ENCODE results near the gene WDR86. TPM values are rescaled to one million over a fixed set of nuclear protein-coding genes. Genes with fewer than 3 reads are reported as not detected.

Gene WDR86
- total RNA-seq, 1 experiment from 2014 or later, result not detected

DNA sequence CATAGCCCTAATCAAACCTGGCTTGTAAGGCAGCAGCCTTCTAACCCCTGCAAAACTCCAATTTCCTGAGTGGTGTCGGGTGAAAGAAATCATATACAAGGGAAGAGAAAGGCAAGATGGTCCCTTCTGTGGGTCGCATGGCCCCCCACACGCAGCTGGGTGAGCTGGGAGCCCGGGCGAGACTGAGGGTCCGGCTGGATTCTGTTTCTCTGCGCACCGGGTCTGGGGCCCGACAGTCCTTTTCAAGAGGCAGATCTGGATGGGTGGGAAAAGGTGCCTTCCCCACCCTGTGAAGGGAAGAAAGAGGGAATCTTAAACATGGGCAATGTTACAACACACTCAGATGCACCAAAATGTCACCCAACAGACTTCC is 18.5 kb downstream of the WDR86 start:
- Histone ChIP-seq H4K20me1 (ENCODE audit: insufficient read depth) (no peaks in the 10 kb centered on the region), H3K36me3 (ENCODE audit: control insufficient read depth in 1 of 2, insufficient read depth in 2 of 2, low read length in 2 of 2) (no peaks in the 10 kb centered on the region), H2AFZ (ENCODE audit: low read depth, low read length, poor library complexity, severe bottlenecking) (no peak overlapping the region), H3K79me2 (ENCODE audit: insufficient read depth, low read length) (no peaks in the 10 kb centered on the region), H3K4me1 (ENCODE audit: control insufficient read depth in 1 of 2, insufficient read depth in 2 of 2, low read length in 2 of 2) (peaks cover 4 to 18% of the 10 kb centered on the region in 2 experiments; a peak in 3 of 4 replicates), H3K9me2 (ENCODE audit: insufficient read depth) (no peaks in the 10 kb centered on the region), H3K27me3 (ENCODE audit: insufficient read depth, low read length) (no peaks in the 10 kb centered on the region), H3K9ac (ENCODE audit: low read length) (no peak overlapping the region), H3K27ac (ENCODE audit: low read depth, low read length) (no peak overlapping the region), H3K4me2 (ENCODE audit: low read length) (no peak overlapping the region), H3K9me3 (ENCODE audit: control insufficient read depth in 1 of 2, insufficient read depth in 1 of 2, low read depth in 1 of 2, low read length in 2 of 2) (no peaks in the 10 kb centered on the region), H3K4me3 (replicated peaks in 1 of 2; ENCODE audit: low read depth in 1 of 2, low read length in 2 of 2) (no peak overlapping the region)
- no TSS peak for BruUV-seq (replicated peaks)
- ChIA-PET POLR2A (no interaction called here), CTCF (no interaction called here), RAD21 (ENCODE audit: low non-redundant PET in 1 of 2, low total read pairs in 2 of 2, uncharacterized antibody in 2 of 2, unreplicated experiment in 2 of 2) (no interaction called here)
- intact Hi-C loops (cut with micrococcal nuclease), result no loop called here
- no peak for DNase-seq (ENCODE audit: low read depth, low spot score)
- no peak for ATAC-seq
- TF ChIP-seq FOSL1 (IDR thresholded peaks at IDR 0.05; ENCODE audit: low read depth) (no peak), SP1 (IDR thresholded peaks at IDR 0.05; ENCODE audit: low read depth) (no peak), JUND (IDR thresholded peaks at IDR 0.05) (no peak), RAD21 (IDR thresholded peaks at IDR 0.05; ENCODE audit: low read depth) (no peak), SIN3A (IDR thresholded peaks at IDR 0.05; ENCODE audit: low read depth) (no peak), TCF7L2 (IDR thresholded peaks at IDR 0.05; ENCODE audit: borderline replicate concordance, extremely low read depth, insufficient read depth, insufficient read length) (no peak), YY1 (IDR thresholded peaks at IDR 0.05; ENCODE audit: extremely low read depth, insufficient replicate concordance, low read depth, low read length) (no peak), REST (IDR thresholded peaks at IDR 0.05; ENCODE audit: low read depth) (no peak), SRF (IDR thresholded peaks at IDR 0.05; ENCODE audit: low read depth) (no peak), ELF1 (IDR thresholded peaks at IDR 0.05; ENCODE audit: borderline replicate concordance, low read depth) (no peak), MAX (IDR thresholded peaks at IDR 0.05) (no peak), EZH2 (IDR thresholded peaks at IDR 0.05) (no peak), CBX3 (IDR thresholded peaks at IDR 0.05; ENCODE audit: low read depth) (no peak)
- TF ChIP-seq, protein P1, sequence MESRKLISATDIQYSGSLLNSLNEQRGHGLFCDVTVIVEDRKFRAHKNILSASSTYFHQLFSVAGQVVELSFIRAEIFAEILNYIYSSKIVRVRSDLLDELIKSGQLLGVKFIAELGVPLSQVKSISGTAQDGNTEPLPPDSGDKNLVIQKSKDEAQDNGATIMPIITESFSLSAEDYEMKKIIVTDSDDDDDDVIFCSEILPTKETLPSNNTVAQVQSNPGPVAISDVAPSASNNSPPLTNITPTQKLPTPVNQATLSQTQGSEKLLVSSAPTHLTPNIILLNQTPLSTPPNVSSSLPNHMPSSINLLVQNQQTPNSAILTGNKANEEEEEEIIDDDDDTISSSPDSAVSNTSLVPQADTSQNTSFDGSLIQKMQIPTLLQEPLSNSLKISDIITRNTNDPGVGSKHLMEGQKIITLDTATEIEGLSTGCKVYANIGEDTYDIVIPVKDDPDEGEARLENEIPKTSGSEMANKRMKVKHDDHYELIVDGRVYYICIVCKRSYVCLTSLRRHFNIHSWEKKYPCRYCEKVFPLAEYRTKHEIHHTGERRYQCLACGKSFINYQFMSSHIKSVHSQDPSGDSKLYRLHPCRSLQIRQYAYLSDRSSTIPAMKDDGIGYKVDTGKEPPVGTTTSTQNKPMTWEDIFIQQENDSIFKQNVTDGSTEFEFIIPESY (IDR thresholded peaks at IDR 0.05; ENCODE audit: extremely low read depth, insufficient replicate concordance, low read length), result no peak
- TF ChIP-seq, protein P2, sequence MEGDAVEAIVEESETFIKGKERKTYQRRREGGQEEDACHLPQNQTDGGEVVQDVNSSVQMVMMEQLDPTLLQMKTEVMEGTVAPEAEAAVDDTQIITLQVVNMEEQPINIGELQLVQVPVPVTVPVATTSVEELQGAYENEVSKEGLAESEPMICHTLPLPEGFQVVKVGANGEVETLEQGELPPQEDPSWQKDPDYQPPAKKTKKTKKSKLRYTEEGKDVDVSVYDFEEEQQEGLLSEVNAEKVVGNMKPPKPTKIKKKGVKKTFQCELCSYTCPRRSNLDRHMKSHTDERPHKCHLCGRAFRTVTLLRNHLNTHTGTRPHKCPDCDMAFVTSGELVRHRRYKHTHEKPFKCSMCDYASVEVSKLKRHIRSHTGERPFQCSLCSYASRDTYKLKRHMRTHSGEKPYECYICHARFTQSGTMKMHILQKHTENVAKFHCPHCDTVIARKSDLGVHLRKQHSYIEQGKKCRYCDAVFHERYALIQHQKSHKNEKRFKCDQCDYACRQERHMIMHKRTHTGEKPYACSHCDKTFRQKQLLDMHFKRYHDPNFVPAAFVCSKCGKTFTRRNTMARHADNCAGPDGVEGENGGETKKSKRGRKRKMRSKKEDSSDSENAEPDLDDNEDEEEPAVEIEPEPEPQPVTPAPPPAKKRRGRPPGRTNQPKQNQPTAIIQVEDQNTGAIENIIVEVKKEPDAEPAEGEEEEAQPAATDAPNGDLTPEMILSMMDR (IDR thresholded peaks at IDR 0.05 in 2 of 3, conservative IDR thresholded peaks at IDR 0.05 in 1 of 3; ENCODE audit: borderline replicate concordance in 1 of 3, insufficient read depth in 1 of 3, low read depth in 2 of 3, low read length in 2 of 3), result no peak

All from HCT116 (cell line).